Measurements from ENCODE around the gene PCBP3.
"Not testable (repeated sequence)": the region's sequence is repeated elsewhere in the genome, so short reads cannot be mapped to it uniquely, and the experiment has no call there.

The PCBP3 gene

DNA sequence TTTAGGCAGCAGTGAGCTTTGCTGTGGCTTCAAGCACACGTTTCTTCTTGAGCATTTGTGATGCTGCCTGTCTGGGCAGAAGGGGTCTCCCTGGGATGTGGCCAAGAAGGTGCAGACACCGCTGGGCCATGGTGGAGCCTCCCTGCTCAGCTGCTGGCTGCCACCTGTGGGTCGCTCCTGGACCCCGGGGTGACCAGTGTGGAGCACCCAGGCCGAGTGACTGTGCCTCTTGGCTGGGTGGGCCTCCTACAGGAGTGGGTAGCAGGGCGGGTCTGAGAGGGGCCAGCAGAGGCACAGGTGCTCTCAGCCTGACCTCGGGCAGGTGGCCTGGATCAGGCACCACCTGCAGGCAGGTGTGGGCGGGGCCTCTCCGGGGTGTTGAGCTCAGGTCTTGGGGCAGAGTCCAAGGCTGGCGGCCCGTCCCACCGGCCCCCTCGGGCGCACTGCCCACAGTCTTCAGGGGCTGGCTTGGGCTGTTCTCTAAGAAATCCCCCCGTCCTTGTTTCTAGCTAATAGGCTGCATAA is 296.1 kb downstream of the PCBP3 start:
- no peak for DNase-seq

GRCh38 chr21:45940091-45940490 is 296.6 kb downstream of the PCBP3 start:
- DNase-seq = no peak

DNA sequence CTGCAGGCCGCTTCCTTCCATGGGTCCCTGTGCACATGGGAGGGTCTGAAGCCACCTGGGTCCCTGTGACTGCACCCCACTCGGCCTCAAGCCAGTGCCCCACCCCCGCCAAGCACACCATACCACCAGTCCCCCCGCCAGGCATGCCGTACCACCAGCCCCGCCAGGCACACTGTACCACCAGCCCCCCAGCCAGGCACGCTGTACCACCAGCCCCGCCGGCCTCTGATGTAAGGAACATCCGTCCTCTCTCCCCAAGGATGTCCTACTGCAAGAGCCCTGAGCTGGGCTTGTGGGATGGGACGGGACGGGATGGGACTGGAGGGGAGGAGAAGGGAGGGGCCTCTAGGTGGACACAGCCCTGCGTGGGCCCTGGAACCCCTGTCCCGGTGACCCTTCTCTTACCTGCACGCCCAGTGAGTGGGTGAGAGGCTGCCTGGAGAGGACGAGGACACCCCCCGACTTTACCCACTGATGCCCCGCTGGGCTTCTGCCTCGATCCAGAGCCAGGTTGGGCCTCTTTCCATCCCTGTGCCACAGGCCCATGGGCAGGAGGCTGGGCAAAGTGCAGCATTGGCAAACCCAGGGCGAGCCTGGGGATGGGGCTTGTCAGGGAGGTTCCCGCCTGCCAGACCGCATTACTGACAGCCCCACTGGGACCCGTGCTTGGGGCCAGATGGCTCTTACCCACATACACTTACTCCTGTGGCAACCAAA is 297.3 kb downstream of the PCBP3 start:
- DNase-seq = no peak

DNA sequence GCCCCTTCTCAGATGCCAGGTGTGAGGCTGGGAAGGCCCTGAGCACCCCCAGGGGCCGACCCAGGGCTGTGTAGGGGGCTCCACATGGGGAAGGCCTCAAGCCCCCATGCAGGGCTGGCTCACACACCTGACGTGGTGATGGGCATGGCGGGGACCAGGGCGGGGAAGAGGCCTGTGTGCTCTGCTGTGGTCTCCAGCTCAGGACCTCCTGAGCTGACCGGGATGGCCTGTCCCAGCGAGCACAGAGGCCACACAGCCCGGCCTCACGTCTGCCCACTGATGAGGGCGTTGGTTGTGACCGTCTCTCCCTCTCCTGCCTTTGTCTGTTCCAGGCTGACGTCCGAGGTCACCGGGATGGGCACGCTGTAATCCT is 297.8 kb downstream of the PCBP3 start:
- DNase-seq = no peak

GRCh38 chr21:45941717-45942546 is 298.4 kb downstream of the PCBP3 start:
- DNase-seq = no peak

GRCh38 chr21:45942755-45943629 is 299.5 kb downstream of the PCBP3 start:
- DNase-seq = no peak

- DNase-seq = no peak
Measured at GRCh38 chr21:45943630-45944540, 300.4 kb downstream of the PCBP3 start.

DNA sequence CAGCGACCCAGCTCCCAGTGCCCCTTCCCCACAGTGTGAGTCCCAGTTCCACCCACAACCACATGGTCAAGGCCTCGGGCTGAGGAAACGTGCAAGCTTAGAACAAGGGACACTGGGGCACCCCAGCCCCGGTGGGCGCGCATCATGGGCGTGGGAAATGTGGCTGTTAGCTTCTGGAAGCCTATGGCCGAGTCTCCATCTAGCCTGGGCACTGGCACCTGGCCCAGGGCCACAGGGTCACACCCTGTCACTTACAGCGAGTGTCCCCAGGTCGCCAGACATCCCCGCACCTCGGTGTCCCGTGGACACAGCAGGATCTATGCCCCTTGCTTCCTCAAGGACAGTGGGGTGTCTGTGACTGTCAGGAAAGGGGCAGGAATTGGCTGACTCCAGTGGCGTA is 301.1 kb downstream of the PCBP3 start:
- DNase-seq = no peak

GRCh38 chr21:45945066-45945867 is 301.7 kb downstream of the PCBP3 start:
- DNase-seq = no peak

DNA sequence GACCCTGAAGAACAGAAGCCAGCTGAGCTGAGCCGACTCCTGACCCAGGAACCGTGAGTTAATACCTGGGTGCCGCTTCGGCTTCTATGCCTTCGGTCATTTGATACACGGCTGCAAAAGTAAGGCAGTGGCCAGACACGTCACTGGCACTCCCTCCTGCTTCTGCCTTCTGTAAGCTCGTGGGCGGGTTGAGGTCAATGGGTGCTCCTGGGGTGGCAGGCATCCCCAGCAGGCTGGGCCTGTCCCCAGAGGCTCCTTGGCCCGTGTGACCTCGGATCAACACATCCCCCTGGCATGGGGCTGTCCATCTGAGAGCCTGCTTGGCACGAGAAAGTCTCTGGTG is 302.3 kb downstream of the PCBP3 start:
- no peak for DNase-seq

DNA sequence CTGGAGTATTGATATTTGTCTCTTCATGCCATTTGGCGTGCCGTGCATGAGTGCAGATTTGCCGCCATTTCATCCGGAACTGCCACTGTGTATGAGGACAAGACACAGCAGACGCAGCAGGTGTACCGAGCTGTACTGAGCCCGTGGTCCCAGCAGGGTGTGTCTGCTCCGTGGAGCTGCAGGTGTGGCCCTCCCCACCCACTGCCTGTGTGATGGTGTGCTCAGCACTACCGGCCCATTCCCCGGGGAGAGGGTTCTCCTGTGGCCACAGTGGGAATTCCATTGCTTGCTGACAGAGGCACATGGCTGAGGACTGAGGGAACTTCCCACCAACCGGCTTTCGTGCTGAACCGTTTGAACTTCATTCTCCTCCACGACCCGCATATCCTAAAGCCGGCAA is 303.8 kb downstream of the PCBP3 start:
- DNase-seq = no peak

GRCh38 chr21:45947716-45948255 is 304.3 kb downstream of the PCBP3 start:
- DNase-seq = no peak

GRCh38 chr21:45948576-45949141 is 305.1 kb downstream of the PCBP3 start:
- no peak for DNase-seq

GRCh38 chr21:45949928-45950739 is 306.6 kb downstream of the PCBP3 start:
- no peak for DNase-seq

DNA sequence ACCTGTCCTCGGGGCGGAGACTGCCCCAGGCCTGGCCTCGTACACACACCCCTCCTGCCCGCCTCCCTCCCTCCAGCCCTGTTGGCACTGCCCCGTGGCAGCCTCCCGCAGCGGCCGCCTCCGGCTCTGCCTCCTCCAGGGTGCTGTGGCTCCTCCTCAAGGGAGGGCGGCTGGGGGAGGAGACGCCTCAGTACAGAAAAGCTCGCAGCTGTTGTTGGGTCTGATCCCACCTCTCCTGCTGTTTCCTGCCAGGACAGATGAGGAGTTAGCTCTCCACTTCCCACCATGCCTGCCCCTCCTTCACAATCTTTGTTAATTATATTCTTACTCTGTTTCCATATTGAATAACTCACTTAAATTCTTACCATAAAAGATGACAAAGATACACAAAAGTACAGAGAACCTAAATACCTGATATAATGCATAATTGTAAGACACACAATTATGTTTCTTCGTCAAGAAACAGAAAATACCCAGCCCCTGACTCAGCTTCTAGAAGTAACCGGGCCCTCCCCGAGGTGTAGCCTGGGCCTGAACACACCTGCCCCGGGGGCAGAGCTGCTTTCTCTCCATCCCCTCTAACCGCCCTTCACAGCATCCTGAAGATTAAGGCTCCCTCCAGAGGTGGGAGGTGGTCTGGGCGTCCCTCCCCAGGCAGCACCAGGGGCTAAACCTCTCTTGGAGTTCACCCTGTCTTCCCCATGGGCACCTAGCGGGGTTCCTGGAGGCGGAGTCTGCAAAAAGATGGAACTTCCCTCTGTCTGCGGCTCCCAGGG is 307.4 kb downstream of the PCBP3 start:
- no peak for DNase-seq

DNA sequence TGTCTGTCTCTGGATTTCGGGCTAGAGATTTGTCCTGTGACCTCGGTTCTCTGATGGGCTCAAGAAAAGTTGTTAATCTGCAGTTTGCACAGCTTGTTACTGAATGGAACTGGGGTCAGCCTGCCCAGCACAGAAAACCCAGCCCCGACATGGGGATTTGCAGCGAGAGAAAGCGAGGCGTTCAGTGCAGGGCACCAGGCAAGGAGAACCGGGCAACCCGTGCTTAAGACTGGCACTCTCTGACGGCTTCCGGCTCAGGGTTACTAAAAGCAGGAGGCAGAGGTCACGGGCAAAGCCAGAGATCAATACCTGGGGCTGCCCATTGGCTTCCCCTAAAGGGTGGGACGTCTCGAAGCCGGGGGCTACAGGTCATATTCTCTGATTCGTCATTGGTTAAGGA is 308.2 kb downstream of the PCBP3 start:
- no peak for DNase-seq

DNA sequence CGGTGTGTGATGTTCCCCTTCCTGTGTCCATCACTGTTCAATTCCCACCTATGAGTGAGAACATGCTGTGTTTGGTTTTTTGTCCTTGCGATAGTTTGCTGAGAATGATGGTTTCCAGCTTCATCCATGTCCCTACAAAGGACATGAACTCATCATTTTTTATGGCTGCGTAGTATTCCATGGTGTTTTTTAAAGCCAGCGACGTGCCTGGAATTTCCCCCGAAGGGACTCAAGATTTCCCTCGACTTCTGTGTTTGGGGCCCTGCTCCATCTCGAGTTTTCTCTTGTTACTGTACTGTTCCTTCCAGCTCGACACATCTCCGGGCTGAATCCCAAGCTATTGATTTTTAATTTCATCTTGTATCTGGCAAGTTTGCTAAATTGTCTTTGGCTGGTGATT is 309.0 kb downstream of the PCBP3 start:
- DNase-seq = not testable (repeated sequence)

- no peak for DNase-seq
Measured at GRCh38 chr21:45952974-45953373, 309.4 kb downstream of the PCBP3 start.

- no peak for DNase-seq
Measured at GRCh38 chr21:45954261-45954660, 310.7 kb downstream of the PCBP3 start.
